Heart left ventricle (tissue), 13 donors: ENCODE results near the gene MEN1.

ENCODE experiments used
- CTCF ChIP-seq, 12 donors: fragments of 200-600 bp; sonication (generic) in 4 of 12; IDR thresholded peaks; one replicate each; pipeline versions ENCODE4 v1.5.0 to v1.8.0; 2018 to 2022; ENCODE audit warnings: antibody characterized with exemption in 12 of 12, mild to moderate bottlenecking in 5 of 12
- POLR2A ChIP-seq, 2 donors: fragments of 450-650 bp; IDR thresholded peaks; one replicate each; pipeline ENCODE4 v1.6.1; 2017; ENCODE audit warnings: antibody characterized with exemption in 2 of 2, mild to moderate bottlenecking in 2 of 2, moderate library complexity in 2 of 2
- donor health status: ischemic (EF 13 %, LVEDD 7.1; RV severe dilation, severe dysfunction).
- donor health status: DM: no; HTN: yes; CAD: no.
- donor health status: DM: no; HTN: no; CAD: no.
- donor health status: ischemic (EF 25% LVEDD 6.9; RV normal size, moderate dysfunction).
- donor health status: ischemic (EF 25% LVEDD 5.7; RV mildly dilated, moderate dysfunction).
- donor health status: ischemic (EF 35%, LVEDD 5.7; RV mildly dilated, moderate dysfunction).
- donor health status: nonischemic (EF 11% LVEDD 7.7; RV severe dilation, severe dysfunction).
- donor health status: DM: yes; HTN: yes; CAD: no.
- donor health status: PGD.
- donor health status: ischemic (EF 29% LVEDD 5.4; RV normal size, mild dysfunction).
- donor health status: nonischemic (EF 23%, LVEDD 6.1; RV moderate dilation, normal function).

- no peak for TF ChIP-seq POLR2A (IDR thresholded peaks at IDR 0.05)
- no peak for TF ChIP-seq CTCF (IDR thresholded peaks at IDR 0.05)
Observed at GRCh38 chr11:64848826-64849597, 38.7 kb upstream of the MEN1 start.
